ENCODE data around the gene DNPEP.

Gene DNPEP

DNA sequence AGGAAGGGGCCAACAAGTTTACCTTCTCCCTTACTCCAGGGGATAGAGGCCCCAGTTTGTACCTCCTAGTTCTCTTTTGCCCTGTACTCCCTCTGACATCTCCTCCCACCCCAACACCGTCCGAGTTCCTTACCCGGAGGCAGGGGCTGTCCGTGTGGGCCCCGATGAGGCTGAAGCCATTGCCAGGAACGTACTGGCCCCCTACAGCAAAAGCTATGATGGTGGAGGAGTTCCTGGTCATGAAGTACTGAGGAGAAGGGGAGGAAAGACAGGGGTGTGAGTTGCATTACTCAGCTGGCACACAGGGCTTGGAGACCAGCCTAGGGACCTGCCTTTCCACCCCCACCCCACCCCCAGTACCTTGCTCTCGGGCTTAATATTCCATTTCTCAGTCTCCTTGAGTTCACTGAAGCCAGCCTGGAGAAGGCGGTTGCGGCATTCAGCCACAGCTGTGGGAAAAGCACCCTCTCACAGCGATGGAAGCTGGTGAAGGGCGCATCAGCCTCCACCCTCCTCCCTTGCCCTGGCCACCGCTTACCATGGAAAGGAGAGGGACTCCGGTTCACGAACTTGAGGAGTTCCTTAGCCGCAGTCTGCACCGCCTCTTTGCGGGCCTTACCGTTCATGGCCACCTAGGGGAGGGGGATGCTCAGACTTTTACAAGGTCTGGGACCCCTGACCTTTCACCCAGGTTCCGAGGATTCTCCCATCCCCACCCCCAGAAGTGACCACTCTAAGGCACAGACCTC lies 1.0 kb downstream of the DNPEP start:
- 52 to 56% methylated on average over 19 of the region's 19 CpGs for WGBS, 2 experiments
- H3K4me3 ChIP-seq (ENCODE audit: insufficient read depth, low read depth, low read length): peak overlapping the region; percentile 75
- H3K27ac ChIP-seq (ENCODE audit: insufficient read depth, low read depth, low read length, poor library complexity, severe bottlenecking): no peak overlapping the region
- peaks cover 5% of the 10 kb centered on the region for H3K4me1 ChIP-seq (ENCODE audit: control insufficient read depth, insufficient read depth, low read length)
- peaks cover 6% of the 10 kb centered on the region for H3K27me3 ChIP-seq (ENCODE audit: control insufficient read depth, insufficient read depth, low read length, poor library complexity, severe bottlenecking)
- peaks cover 6% of the 10 kb centered on the region for H3K36me3 ChIP-seq (ENCODE audit: control insufficient read depth, insufficient read depth, low read length)
- no peaks in the 10 kb centered on the region for H3K9me3 ChIP-seq (ENCODE audit: control insufficient read depth, low read length)

DNA sequence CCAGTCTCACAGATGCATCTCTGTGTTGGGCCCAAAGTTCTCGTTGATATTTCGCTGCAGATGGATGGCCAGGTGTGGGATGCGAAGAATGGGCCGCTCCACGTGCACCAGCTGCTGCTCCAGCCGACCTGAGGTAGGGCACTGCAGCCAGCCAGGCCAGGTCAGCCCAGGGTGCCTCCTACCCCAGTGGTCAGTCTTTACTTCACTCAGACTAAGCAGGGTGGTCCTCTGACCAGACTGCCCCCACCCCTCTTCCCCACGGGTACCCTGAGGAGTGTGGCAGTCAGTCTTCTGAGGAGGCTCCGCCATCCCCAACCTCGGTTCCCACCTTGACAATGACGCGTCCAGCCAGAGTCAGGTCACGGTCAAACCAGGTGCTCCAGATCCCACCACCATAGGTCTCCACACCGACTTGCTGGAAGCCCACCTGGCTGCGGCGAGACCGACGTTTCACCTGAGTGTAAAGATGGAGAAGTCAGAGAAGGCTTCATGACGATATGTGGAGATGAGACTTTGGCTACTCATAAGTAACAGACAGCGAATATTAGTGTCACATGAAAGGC lies 1.7 kb downstream of the DNPEP start:
- 95% methylated on average over 19 of the region's 19 CpGs for WGBS, 2 experiments
- Histone ChIP-seq H3K36me3 (ENCODE audit: control insufficient read depth, insufficient read depth, low read length) (peaks cover 6% of the 10 kb centered on the region), H3K4me3 (ENCODE audit: insufficient read depth, low read depth, low read length) (no peak overlapping the region), H3K9me3 (ENCODE audit: control insufficient read depth, low read length) (no peaks in the 10 kb centered on the region), H3K4me1 (ENCODE audit: control insufficient read depth, insufficient read depth, low read length) (peaks cover 5% of the 10 kb centered on the region), H3K27ac (ENCODE audit: insufficient read depth, low read depth, low read length, poor library complexity, severe bottlenecking) (no peak overlapping the region), H3K27me3 (ENCODE audit: control insufficient read depth, insufficient read depth, low read length, poor library complexity, severe bottlenecking) (peaks cover 6% of the 10 kb centered on the region)

DNA sequence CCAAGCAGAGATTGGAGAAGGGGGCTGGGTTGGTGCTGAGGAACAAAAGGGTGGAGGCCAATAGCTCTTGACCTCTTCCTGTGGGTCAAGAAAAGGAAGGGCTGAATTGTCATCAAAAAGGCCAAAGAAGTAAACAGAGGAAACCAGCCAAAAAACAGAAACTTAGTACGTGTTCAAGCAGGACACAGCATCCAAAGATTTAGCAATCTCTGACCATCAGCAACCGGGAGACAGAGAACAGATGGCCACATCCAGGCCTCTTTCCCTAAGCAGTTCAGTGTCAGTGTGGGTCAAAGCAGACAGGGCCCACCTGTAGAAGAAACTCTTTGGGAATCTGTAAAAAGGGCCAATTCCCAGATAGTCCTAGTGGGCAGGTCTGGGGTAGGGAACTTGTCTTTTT lies 2.9 kb downstream of the DNPEP start:
- peaks cover 6% of the 10 kb centered on the region for H3K27me3 ChIP-seq (ENCODE audit: control insufficient read depth, insufficient read depth, low read length, poor library complexity, severe bottlenecking)

DNA sequence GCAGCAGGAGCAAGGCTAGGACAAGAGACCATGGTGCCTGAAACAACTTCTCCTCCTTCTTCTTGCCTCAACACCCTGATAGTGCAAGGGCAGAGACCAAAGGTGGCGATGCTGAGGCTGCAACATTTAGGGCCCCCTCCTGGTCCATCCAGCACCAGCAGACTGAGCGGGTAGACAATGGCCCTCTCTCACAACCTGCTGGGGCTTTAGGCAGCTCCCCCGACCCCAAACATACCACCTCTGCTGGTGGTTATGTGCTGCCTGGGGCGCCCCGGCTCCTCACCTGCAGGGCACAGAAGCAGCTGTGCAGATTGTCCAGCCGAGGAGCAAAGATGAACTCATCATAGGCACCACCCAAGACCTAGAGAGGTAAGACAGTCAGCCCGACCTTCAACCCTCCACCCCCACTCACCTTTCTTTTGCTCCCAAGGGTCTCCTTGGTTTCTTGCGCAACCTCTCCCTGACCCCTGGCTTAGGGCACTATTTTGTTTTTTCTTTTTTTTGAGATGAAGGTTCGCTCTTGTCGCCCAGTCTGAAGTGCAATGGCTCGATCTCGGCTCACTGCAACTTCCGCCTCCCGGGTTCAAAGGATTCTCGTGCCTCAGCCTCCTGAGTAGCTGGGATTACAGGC lies 3.5 kb downstream of the DNPEP start:
- H3K4me3 ChIP-seq (ENCODE audit: insufficient read depth, low read depth, low read length): no peak overlapping the region
- H3K27me3 ChIP-seq (ENCODE audit: control insufficient read depth, insufficient read depth, low read length, poor library complexity, severe bottlenecking): peaks cover 6% of the 10 kb centered on the region
- peaks cover 6% of the 10 kb centered on the region for H3K36me3 ChIP-seq (ENCODE audit: control insufficient read depth, insufficient read depth, low read length)
- H3K9me3 ChIP-seq (ENCODE audit: control insufficient read depth, low read length): no peaks in the 10 kb centered on the region
- no peak overlapping the region for H3K27ac ChIP-seq (ENCODE audit: insufficient read depth, low read depth, low read length, poor library complexity, severe bottlenecking)
- WGBS, 2 experiments: 80 to 81% methylated on average over 15 of the region's 15 CpGs
- H3K4me1 ChIP-seq (ENCODE audit: control insufficient read depth, insufficient read depth, low read length): peaks cover 6% of the 10 kb centered on the region

More for the DNA sequence above, 2.9 kb downstream of the DNPEP start:
- Histone ChIP-seq H3K27ac (ENCODE audit: insufficient read depth, low read depth, low read length, poor library complexity, severe bottlenecking) (no peak overlapping the region), H3K36me3 (ENCODE audit: control insufficient read depth, insufficient read depth, low read length) (peaks cover 6% of the 10 kb centered on the region), H3K4me1 (ENCODE audit: control insufficient read depth, insufficient read depth, low read length) (peaks cover 5% of the 10 kb centered on the region), H3K4me3 (ENCODE audit: insufficient read depth, low read depth, low read length) (no peak overlapping the region), H3K9me3 (ENCODE audit: control insufficient read depth, low read length) (no peaks in the 10 kb centered on the region)
- WGBS, 2 experiments: 90 to 97% methylated on average over 2 of the region's 2 CpGs

DNA sequence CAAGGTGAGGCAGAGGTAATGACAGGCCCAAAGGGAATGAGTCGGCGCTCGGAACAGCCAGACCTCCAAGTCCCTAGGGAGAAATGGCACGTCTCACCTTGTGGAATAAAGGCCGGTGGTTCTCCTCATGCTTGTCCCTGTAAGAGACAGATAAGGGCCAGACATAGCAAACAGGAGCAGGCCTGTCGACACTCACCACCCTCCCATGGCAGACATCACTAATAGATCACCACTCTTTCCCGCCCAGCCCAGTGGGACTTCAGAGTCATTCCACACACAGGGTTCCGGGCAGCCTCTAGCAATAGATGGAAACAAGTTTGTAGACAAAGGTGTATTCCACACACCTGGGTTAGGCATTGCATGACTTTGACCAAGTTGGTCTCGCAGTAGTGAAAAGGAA lies 6.3 kb downstream of the DNPEP start:
- 94 to 95% methylated on average over 9 of the region's 9 CpGs for WGBS, 2 experiments
- H3K9me3 ChIP-seq (ENCODE audit: control insufficient read depth, low read length): no peaks in the 10 kb centered on the region
- H3K4me1 ChIP-seq (ENCODE audit: control insufficient read depth, insufficient read depth, low read length): peaks cover 14% of the 10 kb centered on the region
- H3K27ac ChIP-seq (ENCODE audit: insufficient read depth, low read depth, low read length, poor library complexity, severe bottlenecking): no peak overlapping the region
- peaks cover 6% of the 10 kb centered on the region for H3K36me3 ChIP-seq (ENCODE audit: control insufficient read depth, insufficient read depth, low read length)
- peaks cover 1% of the 10 kb centered on the region for H3K27me3 ChIP-seq (ENCODE audit: control insufficient read depth, insufficient read depth, low read length, poor library complexity, severe bottlenecking)
- H3K4me3 ChIP-seq (ENCODE audit: insufficient read depth, low read depth, low read length): no peak overlapping the region

DNA sequence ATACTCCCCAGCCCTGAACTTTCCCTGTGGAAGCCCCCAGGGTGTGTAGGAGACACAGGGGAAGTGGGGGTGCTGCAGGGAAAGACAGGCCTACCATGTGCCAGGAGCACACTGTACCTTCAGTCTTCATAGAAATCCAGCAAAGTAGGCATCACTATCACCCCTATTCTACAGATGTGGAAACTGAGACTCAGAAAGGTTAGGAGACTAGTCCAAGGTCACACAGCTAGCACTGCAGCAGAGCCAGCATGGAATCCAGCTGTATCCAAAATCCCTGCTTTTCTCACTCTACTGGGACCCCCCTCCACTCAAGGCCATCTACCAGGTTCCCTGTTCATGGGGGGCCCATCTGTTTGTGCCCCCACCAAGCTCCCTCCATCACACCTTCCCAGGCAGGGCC lies 6.8 kb downstream of the DNPEP start:
- H3K4me3 ChIP-seq (ENCODE audit: insufficient read depth, low read depth, low read length): no peak overlapping the region
- peaks cover 13% of the 10 kb centered on the region for H3K4me1 ChIP-seq (ENCODE audit: control insufficient read depth, insufficient read depth, low read length)
- no peak overlapping the region for H3K27ac ChIP-seq (ENCODE audit: insufficient read depth, low read depth, low read length, poor library complexity, severe bottlenecking)
- H3K36me3 ChIP-seq (ENCODE audit: control insufficient read depth, insufficient read depth, low read length): peaks cover 6% of the 10 kb centered on the region
- H3K27me3 ChIP-seq (ENCODE audit: control insufficient read depth, insufficient read depth, low read length, poor library complexity, severe bottlenecking): no peaks in the 10 kb centered on the region
- no peaks in the 10 kb centered on the region for H3K9me3 ChIP-seq (ENCODE audit: control insufficient read depth, low read length)

DNA sequence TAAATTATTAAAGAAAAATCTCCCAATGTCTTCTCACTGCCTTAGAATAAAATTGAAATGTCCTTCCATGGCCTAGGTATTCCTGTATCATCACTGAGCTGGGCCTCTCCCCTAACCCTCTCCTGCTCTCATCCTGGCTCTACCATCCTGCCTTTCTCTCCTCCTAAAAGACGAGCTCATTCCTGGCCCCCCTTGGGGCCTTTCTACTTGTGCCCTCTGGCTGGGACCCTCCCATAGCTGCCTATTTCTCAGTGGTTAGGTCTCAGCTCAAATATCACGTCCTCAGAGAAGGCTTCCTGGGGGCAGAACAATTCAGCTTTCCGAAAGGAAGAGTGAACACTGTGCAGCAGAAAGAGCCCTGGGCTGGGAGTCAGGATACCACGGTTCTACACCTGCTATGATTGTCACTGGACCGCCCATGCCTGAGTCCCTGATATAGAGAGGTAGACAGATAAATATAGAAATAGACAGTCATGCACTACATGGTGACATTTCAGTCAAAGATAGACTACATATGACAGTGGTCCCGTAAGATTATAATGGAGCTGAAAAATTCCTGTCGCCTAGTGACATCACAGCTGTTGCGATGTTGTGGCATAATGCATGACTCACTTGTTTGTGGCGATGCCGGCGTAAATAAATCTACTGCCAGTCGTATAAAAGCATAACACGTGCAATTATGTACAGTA lies 9.4 kb downstream of the DNPEP start:
- H3K4me1 ChIP-seq (ENCODE audit: control insufficient read depth, insufficient read depth, low read length): peaks cover 13% of the 10 kb centered on the region
- no peaks in the 10 kb centered on the region for H3K9me3 ChIP-seq (ENCODE audit: control insufficient read depth, low read length)
- peak overlapping the region; percentile 50 for H3K27ac ChIP-seq (ENCODE audit: insufficient read depth, low read depth, low read length, poor library complexity, severe bottlenecking)
- 60 to 68% methylated on average over 11 to 13 of the region's 13 CpGs for WGBS, 2 experiments
- H3K4me3 ChIP-seq (ENCODE audit: insufficient read depth, low read depth, low read length): no peak overlapping the region
- H3K27me3 ChIP-seq (ENCODE audit: control insufficient read depth, insufficient read depth, low read length, poor library complexity, severe bottlenecking): no peaks in the 10 kb centered on the region
- H3K36me3 ChIP-seq (ENCODE audit: control insufficient read depth, insufficient read depth, low read length): peaks cover 9% of the 10 kb centered on the region

DNA sequence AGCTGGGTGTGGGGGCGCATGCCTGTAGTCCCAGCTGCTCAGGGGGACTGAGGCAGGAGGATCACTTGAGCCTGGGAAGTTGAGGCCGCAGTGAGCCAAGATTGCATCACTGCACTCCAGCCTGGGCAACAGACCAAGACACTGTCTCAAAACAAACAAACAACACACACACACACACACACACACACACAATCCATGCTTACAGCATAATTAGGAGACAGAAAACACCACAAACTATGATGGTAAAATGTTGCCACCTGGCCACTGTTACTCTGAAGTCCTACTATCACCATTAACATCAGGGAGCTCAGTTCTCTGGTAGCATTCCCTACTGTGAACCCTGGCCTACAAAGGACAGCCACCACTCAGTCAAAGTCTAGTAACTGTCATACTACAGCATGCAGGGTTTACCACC lies 18.3 kb downstream of the DNPEP start:
- Histone ChIP-seq H3K9me3 (ENCODE audit: control insufficient read depth, low read length) (no peaks in the 10 kb centered on the region), H3K36me3 (ENCODE audit: control insufficient read depth, insufficient read depth, low read length) (no peaks in the 10 kb centered on the region), H3K27me3 (ENCODE audit: control insufficient read depth, insufficient read depth, low read length, poor library complexity, severe bottlenecking) (no peaks in the 10 kb centered on the region), H3K4me3 (ENCODE audit: insufficient read depth, low read depth, low read length) (no peak overlapping the region), H3K27ac (ENCODE audit: insufficient read depth, low read depth, low read length, poor library complexity, severe bottlenecking) (no peak overlapping the region), H3K4me1 (ENCODE audit: control insufficient read depth, insufficient read depth, low read length) (no peaks in the 10 kb centered on the region)
- 51 to 53% methylated on average over 2 of the region's 2 CpGs for WGBS, 2 experiments

DNA sequence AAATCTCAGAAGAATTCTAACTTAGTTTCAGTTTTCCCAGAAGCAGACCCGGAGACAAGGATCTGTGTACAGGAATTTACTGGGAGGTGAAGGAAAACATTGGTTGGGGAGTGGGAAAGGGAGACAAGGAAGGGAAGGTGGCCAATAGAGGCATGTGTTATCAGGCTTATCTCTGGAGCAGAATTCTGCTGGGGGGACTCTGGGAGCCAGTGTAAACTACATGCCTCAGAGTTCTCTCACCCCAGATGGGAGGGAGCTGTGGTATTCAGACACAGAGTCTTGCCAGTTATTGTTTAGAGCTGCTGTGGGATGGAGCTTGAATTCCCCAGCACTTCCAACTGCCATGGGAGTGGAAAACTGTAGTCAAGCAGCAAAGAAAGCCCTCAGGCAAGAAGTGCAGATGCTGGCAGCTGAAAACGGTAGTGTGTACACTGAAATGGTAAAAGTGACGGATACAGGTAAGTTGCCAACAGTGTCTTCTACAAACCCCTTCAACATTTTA lies 19.0 kb downstream of the DNPEP start:
- WGBS, 2 experiments: 88 to 89% methylated on average over 3 of the region's 3 CpGs
- Histone ChIP-seq H3K4me3 (ENCODE audit: insufficient read depth, low read depth, low read length) (no peak overlapping the region), H3K27ac (ENCODE audit: insufficient read depth, low read depth, low read length, poor library complexity, severe bottlenecking) (no peak overlapping the region), H3K36me3 (ENCODE audit: control insufficient read depth, insufficient read depth, low read length) (no peaks in the 10 kb centered on the region), H3K27me3 (ENCODE audit: control insufficient read depth, insufficient read depth, low read length, poor library complexity, severe bottlenecking) (no peaks in the 10 kb centered on the region), H3K4me1 (ENCODE audit: control insufficient read depth, insufficient read depth, low read length) (no peaks in the 10 kb centered on the region), H3K9me3 (ENCODE audit: control insufficient read depth, low read length) (no peaks in the 10 kb centered on the region)

All from ectodermal cell (in vitro differentiated cells).